Measurements from ENCODE around the gene VSIG10L.
A peak's percentile ranks its signal among the peaks of the same experiment; 100 is the strongest.

VSIG10L gene

GRCh38 chr19:51365211-51365964, 23.4 kb upstream of the VSIG10L start:
- DNase-seq = no peak

GRCh38 chr19:51364200-51365106, 22.5 kb upstream of the VSIG10L start:
- DNase-seq = no peak

GRCh38 chr19:51361239-51361638, 19.3 kb upstream of the VSIG10L start:
- DNase-seq = no peak

- DNase-seq = no peak
Observed at GRCh38 chr19:51359294-51359693, 17.4 kb upstream of the VSIG10L start.

- no peak for DNase-seq
Observed at GRCh38 chr19:51357952-51358351, 16.0 kb upstream of the VSIG10L start.

GRCh38 chr19:51356159-51356801, 14.3 kb upstream of the VSIG10L start:
- DNase-seq = no peak

GRCh38 chr19:51354742-51355148, 12.8 kb upstream of the VSIG10L start:
- no peak for DNase-seq

GRCh38 chr19:51354103-51354741, 12.3 kb upstream of the VSIG10L start:
- DNase-seq = no peak

GRCh38 chr19:51352783-51353360, 10.9 kb upstream of the VSIG10L start:
- no peak for DNase-seq

- no peak for DNase-seq
Observed at GRCh38 chr19:51351266-51351990, 9.5 kb upstream of the VSIG10L start.

- DNase-seq = no peak
Observed at GRCh38 chr19:51347209-51347928, 5.4 kb upstream of the VSIG10L start.

GRCh38 chr19:51346742-51347141, 4.8 kb upstream of the VSIG10L start:
- no peak for DNase-seq

GRCh38 chr19:51345076-51345620, 3.2 kb upstream of the VSIG10L start:
- DNase-seq = no peak

GRCh38 chr19:51342631-51343569, 961 bp upstream of the VSIG10L start:
- no peak for DNase-seq

- no peak for DNase-seq
Observed at GRCh38 chr19:51341066-51341465, 873 bp downstream of the VSIG10L start.

GRCh38 chr19:51339687-51340656, 2.0 kb downstream of the VSIG10L start:
- peak; percentile 90 for DNase-seq

GRCh38 chr19:51339313-51339686, 2.6 kb downstream of the VSIG10L start:
- DNase-seq = no peak

GRCh38 chr19:51338563-51339312, 3.2 kb downstream of the VSIG10L start:
- DNase-seq = peak; percentile 83
